ENCODE measurements around the gene ZNF80.

DNA sequence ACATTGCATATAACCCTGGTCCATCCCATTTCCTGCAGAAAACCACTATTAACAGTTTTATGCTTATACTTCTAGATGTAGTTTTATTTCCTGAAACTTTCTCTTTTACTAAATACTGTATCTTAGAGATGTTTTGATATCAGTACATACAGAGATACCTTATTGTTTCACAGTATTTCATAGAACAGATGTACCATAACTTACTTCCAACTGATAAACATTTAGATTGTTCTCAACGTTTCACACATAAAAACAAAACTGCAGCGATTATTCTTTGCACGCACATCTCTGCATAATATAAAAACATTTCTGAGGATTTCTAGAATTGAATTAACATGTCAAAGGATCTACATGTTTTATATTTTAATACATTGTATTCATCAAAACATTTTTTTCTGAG is 2.6 kb downstream of the ZNF80 start:
- TF ChIP-seq CTCF (conservative IDR thresholded peaks at IDR 0.05 in 1 of 2, IDR thresholded peaks at IDR 0.05 in 1 of 2; ENCODE audit: extremely low read depth in 1 of 2, insufficient read depth in 1 of 2, low read depth in 1 of 2, low read length in 2 of 2) = no peak
- no peak for TF ChIP-seq EZH2 (IDR thresholded peaks at IDR 0.05; ENCODE audit: borderline replicate concordance, low read length)
